ENCODE measurements around the gene NLRP2B. TPM values are rescaled to one million over a fixed set of nuclear protein-coding genes. Genes with fewer than 3 reads are reported as not detected.

NLRP2B gene
- polyA plus RNA-seq, 1 of the 3 experiments (the other 2 are of a cell fraction) = not detected

- no peak for DNase-seq
- TF ChIP-seq CHD2 (IDR thresholded peaks at IDR 0.05; ENCODE audit: low read length, partially characterized antibody) = no peak
- TF ChIP-seq REST (IDR thresholded peaks at IDR 0.05; ENCODE audit: low read depth, low read length) = no peak
- TF ChIP-seq TCF12 (IDR thresholded peaks at IDR 0.05) = no peak
- no peak for TF ChIP-seq ELF1 (IDR thresholded peaks at IDR 0.05)
- no peak overlapping the region for H3K9ac ChIP-seq
- H2AFZ ChIP-seq (ENCODE audit: low read depth) = no peak overlapping the region
- ChIA-PET CTCF (no interaction called here), POLR2A (no interaction called here)
- no peak overlapping the region for H3K27ac ChIP-seq (ENCODE audit: low read depth in 2 of 2, low read length in 1 of 2)
- H3K4me3 ChIP-seq (ENCODE audit: low read depth in 2 of 2, low read length in 1 of 2) = no peak overlapping the region
- H3K27me3 ChIP-seq (ENCODE audit: insufficient read depth) = peaks cover 18% of the 10 kb centered on the region; the same call in 1 of the 2 replicates
- H4K20me1 ChIP-seq (ENCODE audit: insufficient read depth) = no peaks in the 10 kb centered on the region
- no peaks in the 10 kb centered on the region for H3K9me3 ChIP-seq
- no peaks in the 10 kb centered on the region for H3K36me3 ChIP-seq (replicated peaks in 1 of 2; ENCODE audit: control insufficient read depth in 1 of 2, insufficient read depth in 2 of 2, low read length in 1 of 2)
- H3K9me2 ChIP-seq = no peaks in the 10 kb centered on the region
- H3K4me2 ChIP-seq = no peak overlapping the region
- H3F3A ChIP-seq (replicated peaks; ENCODE audit: insufficient read depth) = no peaks in the 10 kb centered on the region
- no peaks in the 10 kb centered on the region for H3K4me1 ChIP-seq (ENCODE audit: control insufficient read depth in 1 of 2, insufficient read depth in 2 of 2, low read depth in 1 of 2, low read length in 1 of 2)
- 3% methylated on average over 2 of the region's 2 CpGs for WGBS (ENCODE audit: low lambda C conversion rate)
- no peaks in the 10 kb centered on the region for H3K79me2 ChIP-seq (ENCODE audit: insufficient read depth)
These were observed 4.7 kb downstream of the NLRP2B start for GRCh38 chrX:57675320-57675719.

GRCh38 chrX:57674861-57675260 lies 5.2 kb downstream of the NLRP2B start:
- no peak for TF ChIP-seq FOXM1 (IDR thresholded peaks at IDR 0.05; ENCODE audit: low read depth)
- no peak for TF ChIP-seq REST (IDR thresholded peaks at IDR 0.05; ENCODE audit: low read depth, low read length)
- no peak for TF ChIP-seq JUND (IDR thresholded peaks at IDR 0.05)
- no peak for TF ChIP-seq EZH2phosphoT487 (IDR thresholded peaks at IDR 0.05; ENCODE audit: borderline replicate concordance, low read depth)
- TF ChIP-seq ELF1 (IDR thresholded peaks at IDR 0.05) = no peak
- no peak for TF ChIP-seq GATA2 (CRISPR knock-in tag; IDR thresholded peaks at IDR 0.05)
- no peak for TF ChIP-seq USF1 (IDR thresholded peaks at IDR 0.05; ENCODE audit: borderline replicate concordance, low read depth)
- WGBS (ENCODE audit: low lambda C conversion rate) = 1% methylated on average over 5 of the region's 5 CpGs
- no peak overlapping the region for H3K9ac ChIP-seq
- DNase-seq = no peak
- ChIA-PET CTCF (no interaction called here), POLR2A (no interaction called here)
- no peaks in the 10 kb centered on the region for H3K9me3 ChIP-seq
- no peak overlapping the region for H2AFZ ChIP-seq (ENCODE audit: low read depth)
- H3K9me2 ChIP-seq = no peaks in the 10 kb centered on the region
- no peaks in the 10 kb centered on the region for H3K36me3 ChIP-seq (replicated peaks in 1 of 2; ENCODE audit: control insufficient read depth in 1 of 2, insufficient read depth in 2 of 2, low read length in 1 of 2)
- H3K27me3 ChIP-seq (ENCODE audit: insufficient read depth) = peaks cover 18% of the 10 kb centered on the region; the same call in 1 of the 2 replicates
- H3K27ac ChIP-seq (ENCODE audit: low read depth in 2 of 2, low read length in 1 of 2) = no peak overlapping the region
- no peaks in the 10 kb centered on the region for H3K79me2 ChIP-seq (ENCODE audit: insufficient read depth)
- H3K4me1 ChIP-seq (ENCODE audit: control insufficient read depth in 1 of 2, insufficient read depth in 2 of 2, low read depth in 1 of 2, low read length in 1 of 2) = no peaks in the 10 kb centered on the region
- no peak overlapping the region for H3K4me3 ChIP-seq (ENCODE audit: low read depth in 2 of 2, low read length in 1 of 2)
- H4K20me1 ChIP-seq (ENCODE audit: insufficient read depth) = no peaks in the 10 kb centered on the region
- no peak overlapping the region for H3K4me2 ChIP-seq
- H3F3A ChIP-seq (replicated peaks; ENCODE audit: insufficient read depth) = no peaks in the 10 kb centered on the region

Data from SK-N-SH (cell line).